HEK293 (cell line): ENCODE measurements around the gene PTPN3.
A peak's percentile ranks its signal among the peaks of the same experiment; 100 is the strongest.

Source experiments
- CTCF ChIA-PET: fragments of 350-600 bp; formaldehyde crosslinking; extraction: SDS; loops from one replicate; lab custom pipeline; 2021; ENCODE audit warnings: antibody characterized with exemption; lab: Yijun Ruan, JAX
- POLR2A ChIA-PET: fragments of 300-600 bp; formaldehyde crosslinking; extraction: SDS; loops from one replicate; lab custom pipeline; 2020; ENCODE audit warnings: antibody characterized with exemption, inconsistent platforms; lab: Yijun Ruan, JAX
- H3K27ac ChIP-seq: fragments of 200-500 bp; sonication (Bioruptor generic); 2 replicates; pipeline ENCODE4 v1.5.1; 2014; ENCODE audit warnings: low read depth, low read length, control low read depth, inconsistent platforms; ENCODE audit errors: extremely low read depth
- H3K36me3 ChIP-seq, 2 experiments: fragments of 200-500 bp in 1 of 2; sonication (Bioruptor generic) in 1 of 2; 1 replicate in 1 of 2; 2 replicates in 1 of 2; pipeline ENCODE4 v1.5.1; 2014 to 2017; ENCODE audit warnings: inconsistent platforms in 2 of 2, low read length in 2 of 2; ENCODE audit not compliant: control insufficient read depth in 2 of 2, insufficient read depth in 1 of 2
- H3K4me1 ChIP-seq: fragments of 200-500 bp; sonication (Bioruptor generic); 2 replicates; pipeline ENCODE4 v1.5.1; 2014; ENCODE audit warnings: mild to moderate bottlenecking, low read length, inconsistent platforms; ENCODE audit not compliant: control insufficient read depth, insufficient read depth
- H3K4me3 ChIP-seq: 2 replicates; pipeline ENCODE4 v1.5.1; 2011; ENCODE audit warnings: low read depth, mild to moderate bottlenecking, control low read depth, low read length, moderate library complexity
- H3K9me3 ChIP-seq: fragments of 200-500 bp; sonication (Bioruptor generic); 2 replicates; pipeline ENCODE4 v1.5.1; 2014; ENCODE audit warnings: low read depth, low read length, inconsistent platforms; ENCODE audit not compliant: control insufficient read depth, insufficient read depth
- FEZF1 ChIP-seq: fragments of 450-650 bp; formaldehyde crosslinking; IDR thresholded peaks from 2 replicates; pipeline ENCODE4 v1.5.1; 2016; ENCODE audit warnings: missing biosample characterization, missing genetic modification characterization
- IKZF3 ChIP-seq: fragments of 450-650 bp; IDR thresholded peaks from 2 replicates; pipeline ENCODE4 v1.5.0; 2018; ENCODE audit warnings: missing biosample characterization, mild to moderate bottlenecking, missing genetic modification characterization, moderate library complexity
- INSM2 ChIP-seq: fragments of 450-650 bp; formaldehyde crosslinking; IDR thresholded peaks from 2 replicates; pipeline ENCODE4 v1.5.1; 2016; ENCODE audit warnings: missing biosample characterization, missing genetic modification characterization
- KLF17 ChIP-seq: fragments of 450-650 bp; formaldehyde crosslinking; IDR thresholded peaks from 2 replicates; pipeline ENCODE4 v1.5.1; 2016; ENCODE audit warnings: missing biosample characterization, missing genetic modification characterization
- OSR2 ChIP-seq: fragments of 450-650 bp; formaldehyde crosslinking; IDR thresholded peaks from 2 replicates; pipeline ENCODE4 v1.5.1; 2016; ENCODE audit warnings: missing biosample characterization, missing genetic modification characterization
- PRDM4 ChIP-seq: fragments of 450-650 bp; formaldehyde crosslinking; IDR thresholded peaks from 2 replicates; pipeline ENCODE4 v1.5.1; 2017; ENCODE audit warnings: missing biosample characterization, missing genetic modification characterization
- PRDM6 ChIP-seq: fragments of 450-650 bp; formaldehyde crosslinking; IDR thresholded peaks from 2 replicates; pipeline ENCODE4 v1.5.1; 2017; ENCODE audit warnings: missing biosample characterization, missing genetic modification characterization
- SP7 ChIP-seq: fragments of 450-650 bp; formaldehyde crosslinking; IDR thresholded peaks from 2 replicates; pipeline ENCODE4 v1.5.1; 2016; ENCODE audit warnings: missing biosample characterization, missing genetic modification characterization
- ZBTB20 ChIP-seq: fragments of 450-650 bp; formaldehyde crosslinking; IDR thresholded peaks from 2 replicates; pipeline ENCODE4 v1.5.1; 2016; ENCODE audit warnings: missing biosample characterization, missing genetic modification characterization
- ZBTB44 ChIP-seq: fragments of 450-650 bp; IDR thresholded peaks from 2 replicates; pipeline ENCODE4 v1.5.1; 2018; ENCODE audit warnings: missing biosample characterization, mild to moderate bottlenecking, missing genetic modification characterization
- ZBTB48 ChIP-seq: fragments of 450-650 bp; formaldehyde crosslinking; IDR thresholded peaks from 2 replicates; pipeline ENCODE4 v1.5.1; 2016; ENCODE audit warnings: missing biosample characterization, missing genetic modification characterization
- ZIC2 ChIP-seq: fragments of 450-650 bp; formaldehyde crosslinking; IDR thresholded peaks from 2 replicates; pipeline ENCODE4 v1.5.1; 2016; ENCODE audit warnings: missing biosample characterization, missing genetic modification characterization
- ZNF169 ChIP-seq: fragments of 450-650 bp; formaldehyde crosslinking; IDR thresholded peaks from 2 replicates; pipeline ENCODE4 v1.5.1; 2016; ENCODE audit warnings: missing biosample characterization, missing genetic modification characterization
- ZNF2 ChIP-seq: fragments of 450-650 bp; formaldehyde crosslinking; IDR thresholded peaks from 2 replicates; pipeline ENCODE4 v1.5.1; 2016; ENCODE audit warnings: missing biosample characterization, missing genetic modification characterization
- ZNF335 ChIP-seq: fragments of 450-650 bp; formaldehyde crosslinking; conservative IDR thresholded peaks from 2 replicates; pipeline ENCODE4 v1.5.1; 2016; ENCODE audit warnings: missing biosample characterization, missing genetic modification characterization
- ZNF426 ChIP-seq: fragments of 450-650 bp; formaldehyde crosslinking; IDR thresholded peaks from 2 replicates; pipeline ENCODE4 v1.5.1; 2017; ENCODE audit warnings: missing biosample characterization, missing genetic modification characterization, mild to moderate bottlenecking, inconsistent platforms, moderate library complexity
- ZNF501 ChIP-seq: fragments of 450-650 bp; formaldehyde crosslinking; IDR thresholded peaks from 2 replicates; pipeline ENCODE4 v1.5.1; 2016; ENCODE audit warnings: missing biosample characterization, missing genetic modification characterization
- ZNF513 ChIP-seq: fragments of 450-650 bp; IDR thresholded peaks from 2 replicates; pipeline ENCODE4 v1.5.1; 2018; ENCODE audit warnings: missing biosample characterization, missing genetic modification characterization
- ZNF580 ChIP-seq: fragments of 450-650 bp; formaldehyde crosslinking; IDR thresholded peaks from 2 replicates; pipeline ENCODE4 v1.5.1; 2016; ENCODE audit warnings: missing biosample characterization, missing genetic modification characterization
- ZNF600 ChIP-seq: fragments of 450-650 bp; formaldehyde crosslinking; IDR thresholded peaks from 2 replicates; pipeline ENCODE4 v1.5.1; 2016; ENCODE audit warnings: missing biosample characterization, missing genetic modification characterization
- ZNF623 ChIP-seq: fragments of 450-650 bp; formaldehyde crosslinking; IDR thresholded peaks from 2 replicates; pipeline ENCODE4 v1.5.1; 2016; ENCODE audit warnings: missing biosample characterization, missing genetic modification characterization
- ZNF664 ChIP-seq: fragments of 450-650 bp; formaldehyde crosslinking; IDR thresholded peaks from 2 replicates; pipeline ENCODE4 v1.5.1; 2016; ENCODE audit warnings: missing biosample characterization, missing genetic modification characterization
- ZNF707 ChIP-seq: fragments of 450-650 bp; formaldehyde crosslinking; IDR thresholded peaks from 2 replicates; pipeline ENCODE4 v1.5.1; 2016; ENCODE audit warnings: missing biosample characterization, missing genetic modification characterization
- ZNF843 ChIP-seq: fragments of 450-650 bp; formaldehyde crosslinking; IDR thresholded peaks from 2 replicates; pipeline ENCODE4 v1.5.1; 2016; ENCODE audit warnings: missing biosample characterization, missing genetic modification characterization

PTPN3 gene

GRCh38 chr9:109474170-109474569 lies 23.9 kb downstream of the PTPN3 start (continued):
- TF ChIP-seq FEZF1 (tag by site-specific recombination) (peak; percentile 99), ZNF600 (0 out of 2 replicates have a peak, but pooled peaks have one; percentile 63), ZBTB20 (no peak), ZBTB44 (0 out of 2 replicates have a peak, but pooled peaks have one; percentile 47), SP7 (tag by site-specific recombination) (peak; percentile 62; the same call in 1 of the 2 replicates), KLF17 (0 out of 2 replicates have a peak, but pooled peaks have one; percentile 19), ZNF623 (tag by site-specific recombination) (no peak)

GRCh38 chr9:109473329-109473728 lies 24.8 kb downstream of the PTPN3 start:
- Histone ChIP-seq H3K36me3 (no peaks in the 10 kb centered on the region), H3K4me1 (peaks cover 41% of the 10 kb centered on the region), H3K9me3 (no peaks in the 10 kb centered on the region), H3K27ac (0 out of 2 replicates have a peak overlapping the region, but pooled peaks have one; percentile 27), H3K4me3 (no peak overlapping the region)
- ChIA-PET CTCF (interaction anchor here (0.8 kb wide), 1 partner anchor 16 kb away, joined by 3 read pairs; no protein-coding TSS in a partner anchor), POLR2A (no interaction called here)
- TF ChIP-seq OSR2, result peak; percentile 83
- TF ChIP-seq PRDM4 (tag by site-specific recombination), result peak; percentile 75
- peak; percentile 62 for TF ChIP-seq FEZF1 (tag by site-specific recombination)
- TF ChIP-seq ZNF580 (tag by site-specific recombination), result 0 out of 2 replicates have a peak, but pooled peaks have one; percentile 42
- TF ChIP-seq ZNF843 (tag by site-specific recombination), result 0 out of 2 replicates have a peak, but pooled peaks have one; percentile 35
- no peak for TF ChIP-seq ZBTB48 (tag by site-specific recombination)
- peak; percentile 98 for TF ChIP-seq PRDM6 (tag by site-specific recombination)
- TF ChIP-seq ZNF169 (tag by site-specific recombination), result no peak
- TF ChIP-seq SP7 (tag by site-specific recombination), result peak; percentile 89
- no peak for TF ChIP-seq ZNF513
- no peak for TF ChIP-seq INSM2 (tag by site-specific recombination)
- 0 out of 2 replicates have a peak, but pooled peaks have one; percentile 20 for TF ChIP-seq ZNF2 (tag by site-specific recombination)
- TF ChIP-seq ZNF501 (tag by site-specific recombination), result no peak
- no peak for TF ChIP-seq ZIC2 (tag by site-specific recombination)
- TF ChIP-seq IKZF3 (tag by site-specific recombination), result peak; percentile 19; the same call in 1 of the 2 replicates
- TF ChIP-seq ZNF664 (tag by site-specific recombination), result 0 out of 2 replicates have a peak, but pooled peaks have one; percentile 32
- peak; percentile 50 for TF ChIP-seq ZNF335
- TF ChIP-seq ZNF707 (tag by site-specific recombination), result peak; percentile 56; the same call in 1 of the 2 replicates
- TF ChIP-seq ZNF426 (tag by site-specific recombination), result no peak
